Cardiac fibroblast (primary cell): ENCODE measurements around the gene BCL10.

Source experiments
- DNase-seq, 2 donors: peaks; one replicate each; pipeline versions ENCODE4 v3.0.0 to v3.0.0-alpha.2; 2010; ENCODE audit warnings: low read depth in 2 of 2
- H3K4me3 ChIP-seq, 2 donors: replicated peaks in 1 of 2; 1 replicate in 1 of 2; 2 replicates in 1 of 2; pipeline ENCODE4 v1.5.1; 2011; ENCODE audit warnings: low read depth in 2 of 2, low read length in 2 of 2, mild to moderate bottlenecking in 2 of 2, moderate library complexity in 1 of 2
- TF ChIP-seq, protein P1 (sequence below): IDR thresholded peaks from one replicate; pipeline ENCODE4 v1.5.1; 2011; ENCODE audit warnings: low read depth, mild to moderate bottlenecking, low read length, inconsistent platforms

The BCL10 gene

GRCh38 chr1:85279458-85280080 is 3.1 kb upstream of the BCL10 start:
- peak overlapping the region in 1 of 2 donors; percentile 36 for H3K4me3 ChIP-seq
- DNase-seq: no peak
- TF ChIP-seq, protein P1, sequence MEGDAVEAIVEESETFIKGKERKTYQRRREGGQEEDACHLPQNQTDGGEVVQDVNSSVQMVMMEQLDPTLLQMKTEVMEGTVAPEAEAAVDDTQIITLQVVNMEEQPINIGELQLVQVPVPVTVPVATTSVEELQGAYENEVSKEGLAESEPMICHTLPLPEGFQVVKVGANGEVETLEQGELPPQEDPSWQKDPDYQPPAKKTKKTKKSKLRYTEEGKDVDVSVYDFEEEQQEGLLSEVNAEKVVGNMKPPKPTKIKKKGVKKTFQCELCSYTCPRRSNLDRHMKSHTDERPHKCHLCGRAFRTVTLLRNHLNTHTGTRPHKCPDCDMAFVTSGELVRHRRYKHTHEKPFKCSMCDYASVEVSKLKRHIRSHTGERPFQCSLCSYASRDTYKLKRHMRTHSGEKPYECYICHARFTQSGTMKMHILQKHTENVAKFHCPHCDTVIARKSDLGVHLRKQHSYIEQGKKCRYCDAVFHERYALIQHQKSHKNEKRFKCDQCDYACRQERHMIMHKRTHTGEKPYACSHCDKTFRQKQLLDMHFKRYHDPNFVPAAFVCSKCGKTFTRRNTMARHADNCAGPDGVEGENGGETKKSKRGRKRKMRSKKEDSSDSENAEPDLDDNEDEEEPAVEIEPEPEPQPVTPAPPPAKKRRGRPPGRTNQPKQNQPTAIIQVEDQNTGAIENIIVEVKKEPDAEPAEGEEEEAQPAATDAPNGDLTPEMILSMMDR: no peak

- H3K4me3 ChIP-seq: peak overlapping the region; percentile 9 to 36
- TF ChIP-seq, protein P1: no peak
- DNase-seq: peak; percentile 88 to 95
These were observed 2.5 kb upstream of the BCL10 start for GRCh38 chr1:85278853-85279314.

- TF ChIP-seq, protein P1: no peak
- H3K4me3 ChIP-seq: no peak overlapping the region
- DNase-seq: no peak
These were observed 1.4 kb upstream of the BCL10 start for GRCh38 chr1:85277802-85278201.

DNA sequence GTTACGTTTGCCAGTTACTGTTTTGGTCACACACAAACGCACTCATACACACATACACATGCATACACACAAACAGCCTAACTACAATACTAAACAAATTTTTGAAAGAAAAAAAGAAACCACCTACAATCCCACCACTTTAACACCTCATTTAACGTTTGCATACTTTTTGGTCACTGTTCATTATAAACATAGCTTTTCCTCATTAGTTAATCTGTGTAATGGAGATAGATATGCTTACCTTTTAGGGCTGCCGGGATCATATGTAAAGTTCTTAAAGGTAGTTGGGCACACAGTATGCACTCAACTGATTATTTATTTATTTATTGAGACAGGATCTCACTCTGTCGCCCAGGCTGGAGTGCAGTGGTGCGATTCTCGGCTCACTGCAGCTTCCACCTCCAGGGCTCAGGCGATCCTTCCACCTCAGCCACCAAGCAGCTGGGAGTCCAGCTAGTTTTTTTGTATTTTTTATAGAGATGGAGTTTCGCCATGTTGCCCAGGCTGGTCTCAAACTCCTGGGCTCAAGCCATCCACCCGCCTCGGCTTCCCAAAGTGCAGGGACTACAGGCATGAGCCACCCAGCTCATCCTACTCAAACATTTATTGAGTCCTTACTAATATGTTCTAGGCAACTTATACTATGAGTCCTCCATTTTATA is 677 bp upstream of the BCL10 start:
- no peak for DNase-seq
- TF ChIP-seq, protein P1: no peak
- peak overlapping the region; percentile 45 to 94 for H3K4me3 ChIP-seq

DNA sequence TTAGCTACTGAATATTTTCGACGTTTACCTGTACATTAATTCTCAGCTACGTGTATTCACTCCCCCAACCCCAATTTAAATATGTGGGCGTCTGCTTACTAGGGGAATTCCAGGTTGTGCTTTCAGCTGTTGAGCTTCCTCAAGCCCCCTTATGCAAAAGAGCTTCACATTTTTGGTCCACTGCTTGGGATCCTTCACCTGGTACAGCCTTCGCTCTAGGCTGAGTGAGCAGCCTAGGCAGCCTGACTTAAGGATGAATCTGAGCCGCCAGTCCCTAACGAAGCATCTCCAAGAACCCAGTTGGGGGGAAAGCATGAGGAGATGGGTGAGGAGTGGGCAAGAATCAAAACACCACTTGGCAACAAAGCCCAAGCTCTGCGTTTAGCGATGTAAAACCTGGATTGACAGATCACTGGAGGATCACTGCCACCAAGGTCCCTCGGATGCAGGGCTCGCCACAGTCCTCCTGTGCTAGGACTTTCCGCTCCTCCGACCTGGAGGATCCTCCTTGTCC is 674 bp downstream of the BCL10 start:
- DNase-seq: peak in 1 of 2 donors; percentile 32
- peak overlapping the region; percentile 94 to 96 for H3K4me3 ChIP-seq
- TF ChIP-seq, protein P1: no peak

GRCh38 chr1:85274969-85275453 is 1.4 kb downstream of the BCL10 start:
- TF ChIP-seq, protein P1: no peak
- DNase-seq: peak; percentile 70 to 79

More at GRCh38 chr1:85274969-85275453, 1.4 kb downstream of the BCL10 start:
- peak overlapping the region; percentile 94 to 96 for H3K4me3 ChIP-seq
